ENCODE measurements around the gene JMJD8.

The JMJD8 gene

DNA sequence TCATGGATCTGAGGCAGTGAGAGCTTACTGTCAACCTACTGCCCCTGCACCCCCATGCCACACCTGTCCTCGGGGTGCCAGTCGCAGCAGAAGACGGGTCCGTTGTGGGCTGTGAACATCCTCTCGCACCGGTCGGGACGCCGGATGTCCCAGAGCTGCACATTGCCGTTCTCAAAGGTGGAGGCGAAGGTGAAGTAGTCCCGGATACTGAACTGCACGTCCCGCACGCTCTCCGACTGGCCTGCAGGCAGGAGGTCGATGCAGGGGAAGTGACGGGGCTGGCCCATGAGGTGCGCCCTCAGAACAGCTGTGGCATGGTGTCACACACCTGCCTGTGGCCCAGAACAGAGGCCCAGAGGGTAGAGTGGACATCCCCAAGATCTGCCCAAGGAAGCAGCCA is 3.4 kb upstream of the JMJD8 start:
- DNase-seq = no peak

DNA sequence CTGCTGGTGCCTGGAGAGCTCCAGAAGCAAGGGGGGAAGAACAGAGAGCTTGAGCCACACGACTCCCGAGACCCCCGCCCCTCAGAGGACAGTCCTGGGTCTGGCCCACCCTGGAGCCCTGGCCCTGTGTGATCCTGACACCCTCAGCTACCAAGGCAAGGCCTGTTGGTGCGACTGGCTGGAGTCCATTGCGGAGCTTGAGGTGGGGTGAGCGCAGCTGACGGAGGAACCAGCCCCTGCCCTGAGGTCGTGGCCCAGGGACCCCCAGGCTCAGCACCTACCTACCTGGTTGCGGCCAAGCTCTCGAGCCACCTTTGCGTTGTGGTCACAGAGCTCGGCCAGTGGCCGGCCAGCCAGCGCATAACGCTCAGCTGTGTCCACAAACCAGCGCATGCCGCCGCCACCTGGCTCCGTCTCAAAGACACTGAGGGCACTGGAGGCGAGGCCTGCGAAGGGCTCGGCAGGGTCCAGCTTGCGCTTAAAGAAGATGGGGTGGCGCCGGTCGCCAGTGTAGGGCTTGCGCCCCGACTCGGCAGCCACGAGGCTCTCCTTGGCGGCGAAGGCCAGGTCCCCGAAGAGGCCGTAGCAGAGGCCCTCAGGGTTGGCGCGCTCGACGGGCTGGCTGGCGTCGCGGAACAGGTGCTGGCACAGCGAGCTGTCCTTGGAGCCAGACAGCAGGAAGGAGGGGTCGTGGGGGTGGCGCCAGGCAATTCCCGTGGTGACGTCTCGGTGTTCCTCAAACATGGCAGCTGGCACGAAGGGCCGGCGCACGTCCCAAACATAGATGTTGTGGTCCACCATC is 2.5 kb upstream of the JMJD8 start:
- no peak for DNase-seq

DNA sequence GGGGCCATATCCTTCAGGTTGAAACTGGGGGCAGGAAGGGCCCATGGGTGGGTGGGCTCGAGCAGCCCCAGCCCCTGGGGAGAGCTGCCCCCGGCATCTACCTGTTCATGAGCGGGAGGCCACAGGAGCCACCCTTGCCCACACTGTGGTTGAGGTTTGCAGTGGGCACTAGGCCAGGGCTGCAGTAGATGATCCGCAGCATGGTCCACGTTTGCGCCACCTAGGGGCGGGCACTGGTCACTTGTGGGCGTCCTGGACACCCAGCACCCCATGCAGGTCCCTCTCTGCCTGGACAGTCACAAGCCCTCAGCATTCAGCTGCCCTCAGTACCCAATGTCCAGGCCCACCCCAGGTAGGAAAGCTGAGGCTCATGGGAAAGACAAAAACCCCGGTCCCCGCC is 1.8 kb upstream of the JMJD8 start:
- peak in 1 of 2 experiments; percentile 35 for DNase-seq

DNA sequence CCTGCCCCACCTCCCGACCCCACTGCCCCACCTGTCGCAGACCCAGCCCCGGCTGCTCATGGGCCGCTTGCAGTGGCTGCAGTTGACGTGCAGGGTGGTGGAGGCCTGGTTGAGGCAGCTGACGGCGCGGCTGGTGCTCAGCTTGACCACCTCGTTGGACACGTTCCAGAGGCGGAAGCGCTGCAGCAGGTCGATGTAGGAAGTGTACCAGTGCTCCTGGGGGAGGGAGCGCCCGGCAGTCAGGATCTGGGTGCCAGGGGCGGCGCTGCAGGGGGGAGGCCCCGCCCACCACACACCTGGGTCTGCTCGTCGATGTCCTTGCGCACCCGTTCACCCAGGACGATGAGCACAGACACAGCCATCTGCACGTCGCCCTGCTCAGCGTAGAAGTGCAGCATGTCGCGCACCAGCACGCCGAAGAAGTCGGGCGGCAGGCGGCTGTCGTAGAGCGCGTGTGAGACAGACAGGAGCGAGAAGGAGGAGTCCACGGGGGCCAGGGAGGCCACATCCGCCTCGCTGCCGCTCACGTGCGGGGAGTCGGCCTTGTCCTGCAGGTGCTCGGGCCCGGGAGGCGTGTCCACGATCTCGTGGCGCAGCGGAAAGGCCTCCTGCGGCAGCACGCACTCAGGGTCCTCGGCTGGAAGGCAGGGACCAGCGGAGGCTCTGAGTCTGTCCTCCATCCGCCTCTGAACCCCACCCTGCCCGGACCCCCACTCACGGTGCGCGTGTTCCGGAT is 995 bp upstream of the JMJD8 start:
- peak; percentile 76 to 89 for DNase-seq

DNA sequence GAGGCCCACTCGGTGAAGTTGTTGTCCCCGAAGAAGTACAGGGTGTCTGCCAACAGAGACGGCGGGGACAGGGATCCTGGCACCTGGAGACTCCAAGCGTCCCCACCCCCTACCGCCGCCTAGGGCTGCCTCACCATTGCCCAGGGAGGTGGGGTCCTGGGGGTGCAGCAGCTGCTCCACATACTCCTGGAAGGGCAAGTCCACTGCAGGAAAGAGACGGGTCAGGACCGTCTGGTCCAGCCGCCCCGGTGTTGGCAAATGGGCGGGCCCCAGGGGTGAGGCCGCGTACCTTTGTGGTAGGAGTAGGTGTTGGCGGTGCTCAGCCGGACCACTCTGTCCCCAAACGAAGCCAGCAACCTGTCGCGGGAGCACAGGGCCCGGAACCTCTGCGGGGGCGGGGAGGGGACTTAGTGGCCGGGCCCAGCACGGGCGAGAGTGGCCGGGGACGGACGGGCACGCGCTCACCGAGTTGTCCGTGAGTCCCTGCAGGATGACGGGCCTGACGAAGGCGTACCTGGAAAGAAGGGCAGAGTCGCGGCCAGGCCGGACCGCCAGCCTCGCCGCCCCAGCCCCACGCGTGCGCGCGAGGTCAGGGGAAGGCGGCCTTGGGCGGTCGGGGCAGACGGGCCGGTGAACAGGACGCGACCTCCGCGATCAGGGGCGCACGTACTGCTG is 601 bp downstream of the JMJD8 start:
- no peak for DNase-seq

DNA sequence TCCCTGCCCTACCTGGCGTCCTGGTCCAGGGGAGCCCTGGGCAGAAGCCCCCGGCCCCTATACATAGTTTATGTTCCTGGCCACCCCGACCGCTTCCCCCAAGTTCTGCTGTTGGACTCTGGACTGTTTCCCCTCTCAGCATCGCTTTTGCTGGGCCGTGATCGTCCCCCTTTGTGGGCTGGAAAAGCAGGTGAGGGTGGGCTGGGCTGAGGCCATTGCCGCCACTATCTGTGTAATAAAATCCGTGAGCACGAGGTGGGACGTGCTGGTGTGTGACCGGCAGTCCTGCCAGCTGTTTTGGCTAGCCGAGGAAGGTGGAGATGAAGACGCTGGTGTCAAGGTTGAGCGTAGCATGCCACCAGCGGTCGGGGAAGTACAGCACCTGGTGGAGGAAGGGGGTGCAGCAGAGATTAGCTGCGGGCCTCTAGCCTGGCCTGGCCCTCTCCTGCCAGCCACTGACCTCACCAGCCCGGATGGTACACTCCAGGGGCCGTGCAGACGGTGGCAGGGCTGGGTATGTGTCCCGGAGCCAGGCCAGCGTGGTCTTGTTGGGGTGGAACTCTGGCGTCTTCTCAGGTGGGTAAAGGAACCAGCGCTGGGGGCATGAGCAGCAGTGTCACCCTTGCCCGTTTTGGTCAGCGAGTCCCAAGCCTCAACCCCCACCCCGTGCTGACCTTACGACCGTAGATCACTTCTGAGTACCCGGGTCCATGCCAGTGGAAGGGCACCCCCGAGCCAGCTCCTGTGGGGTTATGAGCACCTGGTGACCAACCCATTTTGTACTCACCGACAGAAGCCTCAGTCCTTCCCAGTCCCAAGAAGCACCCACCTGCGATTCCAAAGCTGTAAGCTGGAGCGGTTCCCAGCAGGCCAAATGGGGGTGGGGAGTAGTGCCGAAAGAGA is 1.4 kb downstream of the JMJD8 start:
- DNase-seq = no peak

DNA sequence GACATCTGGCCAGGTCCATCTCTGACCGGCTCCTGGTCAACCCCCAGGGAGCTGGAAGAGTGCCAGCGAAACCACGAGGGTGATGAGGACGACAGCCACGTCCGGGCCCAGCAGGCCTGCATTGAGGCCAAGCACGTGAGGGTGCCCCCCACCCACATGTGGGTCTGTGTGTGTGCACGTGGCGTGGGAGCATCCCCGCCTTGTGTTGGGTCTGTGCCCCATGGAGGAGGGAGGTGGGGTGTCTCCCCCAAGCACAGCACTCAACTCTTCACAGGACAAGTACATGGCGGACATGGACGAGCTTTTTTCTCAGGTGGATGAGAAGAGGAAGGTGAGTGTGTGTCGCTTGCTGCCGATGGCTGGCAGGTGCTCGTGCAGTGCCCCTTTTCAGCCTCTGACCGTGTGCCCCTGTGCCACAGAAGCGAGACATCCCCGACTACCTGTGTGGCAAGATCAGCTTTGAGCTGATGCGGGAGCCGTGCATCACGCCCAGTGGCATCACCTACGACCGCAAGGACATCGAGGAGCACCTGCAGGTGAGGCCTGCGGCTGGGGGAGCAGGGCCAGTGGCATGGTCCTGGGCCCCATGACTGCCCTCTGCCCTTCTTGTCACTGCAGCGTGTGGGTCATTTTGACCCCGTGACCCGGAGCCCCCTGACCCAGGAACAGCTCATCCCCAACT is 2.2 kb downstream of the JMJD8 start:
- DNase-seq = no peak

DNA sequence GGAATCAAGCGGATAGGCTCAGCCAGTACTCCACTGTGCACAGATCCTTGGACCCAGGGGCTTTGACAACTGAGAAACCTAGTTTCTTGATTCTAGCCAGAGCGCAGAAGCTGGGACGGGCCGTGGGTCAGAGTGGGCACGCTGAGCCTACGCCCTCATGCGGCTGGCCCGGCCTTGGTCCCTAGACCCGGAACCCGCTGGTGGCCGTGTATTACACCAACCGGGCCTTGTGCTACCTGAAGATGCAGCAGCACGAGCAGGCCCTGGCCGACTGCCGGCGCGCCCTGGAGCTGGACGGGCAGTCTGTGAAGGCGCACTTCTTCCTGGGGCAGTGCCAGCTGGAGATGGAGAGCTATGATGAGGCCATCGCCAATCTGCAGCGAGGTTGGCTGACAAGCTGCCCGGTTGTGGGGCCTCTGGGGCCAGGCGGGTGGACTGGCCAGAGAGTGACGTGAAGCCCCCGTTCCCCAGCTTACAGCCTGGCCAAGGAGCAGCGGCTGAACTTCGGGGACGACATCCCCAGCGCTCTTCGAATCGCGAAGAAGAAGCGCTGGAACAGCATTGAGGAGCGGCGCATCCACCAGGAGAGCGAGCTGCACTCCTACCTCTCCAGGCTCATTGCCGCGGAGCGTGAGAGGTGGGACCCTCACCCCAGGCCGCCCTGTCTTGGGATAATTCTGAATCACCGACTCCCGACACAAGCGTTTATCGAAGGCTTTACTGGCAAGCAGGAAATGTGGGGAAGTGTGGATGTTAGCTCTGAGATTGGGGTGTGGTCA is 3.0 kb downstream of the JMJD8 start:
- no peak for DNase-seq

DNA sequence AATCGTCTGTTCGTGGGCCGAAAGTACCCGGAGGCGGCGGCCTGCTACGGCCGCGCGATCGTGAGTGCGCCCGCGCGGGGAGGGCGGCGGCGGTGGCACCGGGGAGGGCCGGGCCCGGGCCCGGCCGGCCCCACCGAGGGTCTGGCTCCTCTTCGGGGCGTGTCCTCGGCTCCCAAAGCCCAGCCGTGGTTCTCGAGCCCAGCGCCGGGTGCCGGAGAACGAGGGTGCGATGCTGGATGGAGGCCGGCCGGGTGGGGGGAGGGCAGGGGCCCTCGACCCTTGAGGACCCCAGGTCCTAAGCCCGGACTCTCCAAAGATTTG is 3.5 kb downstream of the JMJD8 start:
- no peak for DNase-seq

DNA sequence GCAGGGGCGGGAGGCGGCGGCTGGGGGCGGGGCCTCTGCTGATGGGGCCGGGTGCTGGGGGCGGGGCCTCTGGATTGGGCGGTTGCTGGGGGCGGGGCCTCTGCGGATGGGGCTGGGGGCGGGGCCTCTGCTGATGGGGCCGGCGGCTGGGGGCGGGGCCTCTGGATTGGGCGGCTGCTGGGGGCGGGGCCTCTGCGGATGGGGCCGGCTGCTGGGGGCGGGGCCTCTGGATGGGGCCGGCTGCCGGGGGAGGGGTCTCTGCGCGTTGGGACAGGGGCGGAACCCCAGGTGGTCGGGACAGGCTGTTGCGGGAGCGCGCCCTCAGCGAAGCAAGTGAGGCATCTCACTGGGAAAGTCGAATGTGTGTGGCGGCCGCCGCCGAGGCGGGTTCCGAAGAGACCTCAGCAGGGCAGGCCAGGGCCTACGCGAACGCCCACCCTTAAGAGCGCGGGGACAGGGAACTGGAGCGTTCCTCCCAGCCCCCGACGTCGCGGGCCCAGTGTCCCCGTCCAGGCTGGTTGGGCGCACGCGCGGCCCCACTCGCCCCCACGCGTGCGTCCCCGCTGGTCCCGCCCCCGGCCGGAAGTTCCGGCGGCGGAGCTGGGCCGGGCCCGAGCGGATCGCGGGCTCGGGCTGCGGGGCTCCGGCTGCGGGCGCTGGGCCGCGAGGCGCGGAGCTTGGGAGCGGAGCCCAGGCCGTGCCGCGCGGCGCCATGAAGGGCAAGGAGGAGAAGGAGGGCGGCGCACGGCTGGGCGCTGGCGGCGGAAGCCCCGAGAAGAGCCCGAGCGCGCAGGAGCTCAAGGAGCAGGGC is 4.1 kb downstream of the JMJD8 start, which contains the start of gene STUB1:
STUB1 (plus strand) TSS at position 597 of the 811 bp plus-strand sequence; CDS start at position 713, 116 bp downstream.
- peak; percentile 92 to 93 for DNase-seq

DNA sequence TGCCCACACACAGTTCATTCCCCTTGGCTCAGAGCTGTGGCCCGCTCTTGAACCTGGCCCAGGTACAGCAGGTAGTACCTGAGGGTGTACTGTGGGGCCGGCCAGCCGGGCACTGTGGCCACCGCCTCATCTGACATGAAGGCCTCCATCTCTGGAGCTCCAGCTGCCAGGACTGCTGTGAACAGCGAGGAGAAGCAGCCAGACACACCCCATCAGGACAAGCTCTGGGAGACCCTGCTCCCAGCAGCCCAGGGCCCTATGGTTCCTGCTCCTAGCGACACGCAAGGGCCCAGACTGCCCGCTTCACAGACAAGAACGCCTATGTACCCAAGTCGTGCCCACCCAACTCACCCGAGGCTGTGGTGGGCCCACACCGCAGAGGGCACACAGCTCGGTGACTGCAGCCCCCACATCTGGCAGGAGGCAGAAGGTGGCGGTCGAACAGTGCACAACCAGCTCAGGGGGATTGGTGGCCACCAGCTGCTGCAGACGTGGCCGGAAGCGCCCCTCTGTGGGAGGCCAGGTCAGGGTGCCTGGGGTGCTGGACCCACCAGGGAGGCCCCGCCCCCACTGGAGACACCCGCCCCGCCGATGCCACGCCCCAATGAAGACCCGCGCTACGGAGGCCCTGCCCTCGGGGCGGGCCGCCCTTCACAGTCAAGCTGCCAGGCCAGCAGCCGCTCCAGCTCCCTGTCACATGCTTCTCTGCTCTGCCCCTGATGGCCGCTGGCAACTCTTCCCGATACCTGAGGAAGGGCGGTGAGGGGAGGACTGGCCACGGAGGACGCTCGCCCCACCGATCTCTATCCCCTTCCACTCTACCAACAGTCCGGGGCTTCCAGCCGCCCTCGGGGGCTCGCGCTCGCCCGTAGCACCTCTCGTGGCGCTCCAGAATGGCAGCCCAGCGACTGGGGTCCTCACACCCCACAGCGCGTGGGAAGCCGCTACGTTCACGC is 5.0 kb downstream of the JMJD8 start:
- DNase-seq = peak; percentile 64 to 75

DNA sequence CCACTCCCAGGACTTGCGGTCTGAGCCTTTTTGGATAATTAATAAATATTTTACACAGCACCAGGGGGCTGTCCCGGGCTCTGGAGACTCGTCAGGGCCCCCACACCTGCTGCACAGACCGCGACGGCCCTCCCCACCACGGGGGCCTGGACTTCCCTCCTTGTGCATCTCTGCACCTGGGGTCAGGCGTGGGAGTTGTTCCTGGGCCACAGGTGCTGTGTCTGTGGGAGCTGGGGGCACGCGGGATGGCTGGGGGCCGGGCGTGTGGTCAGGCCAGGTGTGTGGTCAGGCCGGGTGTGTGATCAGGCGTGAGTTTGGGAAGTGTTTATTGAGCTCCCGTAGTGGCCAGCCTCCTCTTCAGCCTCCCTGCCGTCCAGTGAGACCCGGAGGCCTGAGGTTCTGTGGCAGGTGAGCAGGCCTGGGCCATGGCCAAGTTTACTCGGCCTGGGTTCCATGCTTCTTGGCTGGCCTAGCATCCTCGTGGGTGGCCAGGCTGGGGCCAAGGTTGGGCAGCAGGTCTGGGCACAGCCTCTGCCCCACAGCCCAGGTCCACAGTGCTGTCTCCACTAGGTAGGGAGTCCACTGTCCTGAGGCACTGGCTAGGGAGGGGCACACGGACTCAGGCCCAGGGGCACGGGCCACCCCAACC is 5.8 kb downstream of the JMJD8 start:
- no peak for DNase-seq

DNA sequence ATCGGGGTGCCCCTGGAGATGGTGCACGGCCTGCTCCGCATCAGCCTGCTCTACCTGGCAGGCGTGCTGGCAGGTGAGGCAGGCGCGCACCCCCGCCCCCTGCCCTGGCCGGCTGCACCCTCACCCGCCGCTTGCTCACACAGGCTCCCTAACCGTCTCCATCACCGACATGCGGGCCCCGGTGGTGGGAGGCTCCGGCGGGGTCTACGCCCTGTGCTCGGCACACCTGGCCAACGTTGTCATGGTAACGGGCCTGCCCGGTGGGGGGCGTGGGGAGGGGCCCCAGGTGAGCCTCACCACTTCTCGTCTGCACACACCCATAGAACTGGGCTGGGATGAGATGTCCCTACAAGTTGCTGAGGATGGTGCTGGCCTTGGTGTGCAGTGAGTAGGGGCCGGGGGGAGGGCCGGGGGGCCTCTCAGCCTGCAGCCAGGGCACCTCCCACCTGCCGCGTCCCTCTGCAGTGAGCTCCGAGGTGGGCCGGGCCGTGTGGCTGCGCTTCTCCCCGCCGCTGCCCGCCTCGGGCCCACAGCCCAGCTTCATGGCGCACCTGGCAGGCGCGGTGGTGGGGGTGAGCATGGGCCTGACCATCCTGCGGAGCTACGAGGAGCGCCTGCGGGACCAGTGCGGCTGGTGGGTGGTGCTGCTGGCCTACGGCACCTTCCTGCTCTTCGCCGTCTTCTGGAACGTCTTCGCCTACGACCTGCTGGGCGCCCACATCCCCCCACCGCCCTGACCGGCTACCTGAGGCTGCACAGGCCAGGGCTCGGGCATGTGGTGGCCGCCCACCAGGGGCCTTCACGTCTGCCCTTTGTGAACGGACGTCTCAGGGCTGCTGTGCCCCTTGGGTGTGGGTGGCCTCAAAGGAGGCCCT is 6.6 kb downstream of the JMJD8 start:
- DNase-seq = peak; percentile 90 to 91

DNA sequence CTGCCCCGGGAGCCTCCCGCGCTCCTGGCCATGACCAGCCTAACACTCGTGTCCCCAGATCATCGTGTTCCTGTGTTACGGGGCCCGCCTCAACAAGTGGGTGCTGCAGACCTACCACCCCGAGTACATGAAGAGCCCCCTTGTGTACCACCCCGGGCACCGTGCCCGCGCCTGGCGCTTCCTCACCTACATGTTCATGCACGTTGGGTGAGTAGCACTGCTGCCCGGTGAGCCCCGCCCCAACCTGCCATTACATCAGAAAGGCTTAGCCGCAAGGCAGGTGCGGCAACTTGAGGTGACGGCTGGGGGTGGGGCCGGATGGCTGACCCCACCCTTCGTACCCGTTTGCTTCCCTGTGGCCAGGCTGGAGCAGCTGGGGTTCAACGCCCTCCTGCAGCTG is 7.2 kb downstream of the JMJD8 start:
- DNase-seq = peak; percentile 92 to 93

DNA sequence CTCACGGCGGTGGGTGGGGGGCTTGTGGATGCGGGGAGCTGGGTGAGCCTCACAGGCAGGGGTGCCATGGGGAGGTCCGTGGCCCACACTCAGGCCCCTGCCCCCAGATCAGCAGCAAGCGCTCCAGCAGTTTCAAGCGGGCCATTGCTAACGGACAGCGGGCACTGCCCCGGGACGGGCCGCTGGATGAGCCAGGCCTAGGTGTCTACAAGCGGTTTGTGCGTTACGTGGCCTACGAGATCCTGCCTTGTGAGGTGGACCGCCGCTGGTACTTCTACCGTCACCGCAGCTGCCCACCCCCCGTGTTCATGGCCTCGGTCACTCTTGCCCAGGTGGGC is 7.6 kb downstream of the JMJD8 start:
- no peak for DNase-seq

DNA sequence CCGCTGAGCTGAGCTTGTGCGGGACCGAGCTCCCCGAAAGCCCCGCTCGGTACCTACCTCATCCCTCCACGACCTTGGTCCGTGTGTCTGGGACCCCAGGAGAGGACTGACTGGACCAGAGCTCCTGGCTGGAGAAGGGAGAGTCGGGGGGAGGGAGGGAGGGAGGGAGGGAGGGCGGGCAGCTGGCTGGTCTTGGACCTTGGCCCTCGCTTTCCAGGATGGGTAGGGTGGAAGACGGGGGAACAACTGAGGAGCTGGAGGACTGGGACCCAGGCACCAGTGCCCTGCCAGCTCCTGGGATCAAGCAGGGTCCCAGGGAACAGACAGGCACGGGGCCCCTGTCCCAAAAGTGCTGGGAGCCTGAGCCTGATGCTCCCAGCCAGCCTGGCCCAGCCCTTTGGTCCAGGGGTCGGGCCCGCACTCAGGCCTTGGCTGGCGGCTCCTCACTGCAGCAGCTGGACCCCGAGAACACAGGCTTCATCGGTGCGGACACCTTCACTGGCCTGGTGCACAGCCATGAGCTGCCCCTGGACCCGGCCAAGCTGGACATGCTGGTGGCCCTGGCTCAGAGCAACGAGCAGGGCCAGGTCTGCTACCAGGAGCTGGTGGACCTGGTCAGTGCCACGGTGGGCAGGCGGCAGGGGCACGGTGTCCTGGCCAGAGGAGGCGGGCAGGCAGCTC is 8.1 kb downstream of the JMJD8 start:
- DNase-seq = no peak
